Thyroid gland (tissue), 4 donors: ENCODE data around the gene ITGA1.

Source experiments
- CTCF ChIP-seq, 6 experiments: fragments of 200-600 bp in 3 of 6; fragments of 450-650 bp in 3 of 6; sonication (generic) in 3 of 6; IDR thresholded peaks; one replicate each; pipeline ENCODE4 v1.5.1; 2016 to 2019; ENCODE audit warnings: antibody characterized with exemption in 6 of 6, mild to moderate bottlenecking in 2 of 6, inconsistent platforms in 1 of 6, moderate library complexity in 1 of 6
- POLR2A ChIP-seq, 2 donors: fragments of 450-650 bp; IDR thresholded peaks; one replicate each; pipeline ENCODE4 v1.6.1; 2017; ENCODE audit warnings: antibody characterized with exemption in 2 of 2, mild to moderate bottlenecking in 2 of 2, moderate library complexity in 1 of 2

DNA sequence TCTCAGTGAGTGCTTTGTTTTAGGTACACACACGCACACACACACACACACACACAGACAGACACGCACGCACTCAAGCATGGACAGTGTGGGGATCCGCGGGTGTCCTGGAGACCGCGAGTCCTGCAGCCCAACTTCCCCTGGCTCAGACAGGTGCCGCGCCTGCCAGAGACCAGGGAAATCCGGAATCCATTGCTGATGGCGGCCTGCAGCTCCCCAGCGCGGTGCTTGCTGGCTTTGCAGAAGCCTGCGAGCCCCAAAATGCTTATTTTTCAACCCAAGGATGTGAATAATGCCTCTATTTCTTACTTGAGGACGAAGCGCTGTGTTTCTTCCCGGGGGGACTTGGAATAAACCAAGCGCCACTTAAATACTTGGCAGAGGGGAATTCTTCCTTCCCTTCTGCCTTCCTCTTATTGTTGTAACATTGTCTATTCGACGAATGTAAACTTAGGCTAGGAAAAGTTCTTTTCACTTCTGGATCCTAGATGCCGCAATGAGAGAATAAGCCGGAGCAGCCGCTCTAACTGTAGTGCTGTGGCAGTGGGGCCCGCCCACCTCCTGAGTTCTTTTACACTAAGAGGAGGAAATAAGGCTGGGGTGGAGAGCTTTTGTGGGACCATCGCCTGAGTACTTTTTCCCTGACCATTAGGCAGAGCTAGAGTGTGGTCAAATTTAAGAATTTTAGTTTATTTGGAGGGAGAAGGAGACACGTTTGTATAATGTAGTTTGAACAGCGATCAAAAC, 202.2 kb downstream of the ITGA1 start:
- TF ChIP-seq CTCF (IDR thresholded peaks at IDR 0.05) (peak in 4 of 6 experiments; percentile 1 to 36 (median 32)), POLR2A (IDR thresholded peaks at IDR 0.05) (no peak)
